Psoas muscle (tissue), 8 donors: ENCODE measurements around the gene CD14. TPM values are rescaled to one million over a fixed set of nuclear protein-coding genes. Genes with fewer than 3 reads are reported as not detected.
A peak's percentile ranks its signal among the peaks of the same experiment; 100 is the strongest.
"Not testable (repeated sequence)": the region's sequence is repeated elsewhere in the genome, so short reads cannot be mapped to it uniquely, and the experiment has no call there.

ENCODE experiments used
- ATAC-seq, 4 donors: fragments of 200-7000 bp; cut with Tn5 transposase; one replicate each; pipeline ENCODE4 v1.9.1; 2020; ENCODE audit warnings: moderate library complexity in 3 of 4, mild to moderate bottlenecking in 2 of 4
- DNase-seq, 2 donors: peaks; one replicate each; pipeline ENCODE4 v3.0.0-alpha.2; 2020
- H3K27ac ChIP-seq: fragments of 200-600 bp; one replicate; pipeline ENCODE4 v1.8.0; 2022
- H3K27me3 ChIP-seq, 3 donors: fragments of 200-600 bp in 1 of 3; one replicate each; pipeline versions ENCODE4 v1.6.1 to v1.8.0; 2013 to 2022; ENCODE audit warnings: low read length in 2 of 3, mild to moderate bottlenecking in 2 of 3, moderate library complexity in 1 of 3; ENCODE audit not compliant: insufficient read depth in 3 of 3
- H3K36me3 ChIP-seq, 2 donors: fragments of 200-600 bp in 1 of 2; one replicate each; pipeline versions ENCODE4 v1.6.1 to v1.8.0; 2013 to 2022; ENCODE audit warnings: low read depth in 1 of 2, mild to moderate bottlenecking in 1 of 2, moderate library complexity in 1 of 2; ENCODE audit not compliant: insufficient read depth in 1 of 2
- H3K4me1 ChIP-seq: fragments of 200-600 bp; one replicate; pipeline ENCODE4 v1.8.0; 2022
- H3K4me3 ChIP-seq: fragments of 200-600 bp; one replicate; pipeline ENCODE4 v1.8.0; 2022; ENCODE audit warnings: mild to moderate bottlenecking
- H3K9me3 ChIP-seq: fragments of 200-600 bp; one replicate; pipeline ENCODE4 v1.8.0; 2022
- CTCF ChIP-seq: fragments of 200-600 bp; IDR thresholded peaks from one replicate; pipeline ENCODE4 v1.8.0; 2022; ENCODE audit warnings: antibody characterized with exemption
- WGBS, 3 donors: extraction: QIAGEN DNeasy Blood & Tissue Kit; methylation state at CpG; one replicate each; pipeline versions ENCODE4 v1.1.6 to v1.1.7; 2013; 5-methylcytosine and 5-hydroxymethylcytosine counted together
- intact Hi-C, 2 donors: fragments of 100-400 bp; cut with DNase I; formaldehyde crosslinking; loops; one replicate each; pipeline versions ENCODE4 v1.11.0 to v1.14.2; 2022
- polyA plus RNA-seq, 3 donors: library from polyadenylated mRNA; stranded (reverse); fragments of 200-250 nt; gene quantifications; one replicate each; pipeline ENCODE4 v1.2.3, GENCODE V29; 2013
- total RNA-seq, 4 donors: library from RNA; stranded (reverse); fragmentation: NEBNext Ultra II Directional in 2 of 4; extraction: Animal tissue kit (Norgen Biotek cat#: 25700) in 2 of 4; gene quantifications; one replicate each; pipeline versions ENCODE4 v1.2.1 to v1.2.4, GENCODE V29; 2021 to 2023
- donor health status: healthy with polysubstance abuse.
- donor health status: DM: no; HTN: no; CAD: no; lungs with moderate emphysema.
- donor health status: Bipolar disorder and iron deficiency.
- donor health status: healthy.
- donor health status: DM: yes; HTN: yes; CAD: no.
- donor health status: DM: no; HTN: no; CAD: no.
- donor health status: DM: no; HTN: no; CAD: no.
- donor health status: DM: yes; HTN: yes; CAD: no.

Gene CD14
- total and polyA plus RNA-seq, 7 donors, result 4.9 to 43.9 (median 13.9) TPM

DNA sequence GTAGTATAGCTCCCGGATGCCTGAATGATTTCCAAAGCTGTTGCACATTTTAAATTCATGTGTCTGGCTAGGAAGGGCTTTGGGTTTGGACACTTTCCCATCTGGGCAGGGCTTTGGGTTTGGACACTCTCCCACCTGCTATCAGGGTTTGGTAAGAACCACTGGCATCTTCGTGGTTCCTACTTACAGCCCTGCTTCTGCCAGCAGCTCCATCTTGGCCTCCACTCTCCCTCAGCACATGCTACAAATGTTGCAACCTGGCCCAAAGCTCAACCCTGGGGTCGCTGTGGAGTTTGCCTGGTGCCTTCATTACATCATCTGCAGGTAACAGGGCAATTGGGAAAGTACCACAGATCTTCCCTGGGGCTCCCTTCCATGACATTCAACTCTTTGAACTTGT lies 9.7 kb upstream of the CD14 start:
- no peak overlapping the region for H3K4me3 ChIP-seq
- DNase-seq (no peak), ATAC-seq (no peak)
- no peaks in the 10 kb centered on the region for H3K9me3 ChIP-seq
- no peak overlapping the region for H3K27ac ChIP-seq
- peaks cover 6 to 53% of the 10 kb centered on the region in 2 donors for H3K36me3 ChIP-seq
- intact Hi-C loops, result loop anchor here in 1 of 2 donors (10.0 kb wide), 1 partner anchor 238 kb away; the partner anchor contains the start of gene ANKHD1
- WGBS, 3 donors, result 45 to 51% (median 45%) methylated on average over 3 of the region's 3 CpGs
- no peak for TF ChIP-seq CTCF
- peaks cover 18% of the 10 kb centered on the region for H3K4me1 ChIP-seq
- no peaks in the 10 kb centered on the region for H3K27me3 ChIP-seq

GRCh38 chr5:140641716-140642115 lies 8.7 kb upstream of the CD14 start:
- WGBS, 3 donors, result 86 to 90% (median 88%) methylated on average over 8 of the region's 8 CpGs
- intact Hi-C loops, result loop anchor here in 1 of 2 donors (10.0 kb wide), 1 partner anchor 237 kb away; the partner anchor contains the start of gene ANKHD1
- Histone ChIP-seq H3K4me1 (peaks cover 18% of the 10 kb centered on the region), H3K36me3 (peaks cover 6 to 53% of the 10 kb centered on the region in 2 donors), H3K9me3 (no peaks in the 10 kb centered on the region), H3K27me3 (no peaks in the 10 kb centered on the region), H3K4me3 (no peak overlapping the region), H3K27ac (no peak overlapping the region)
- TF ChIP-seq CTCF, result no peak
- DNase-seq, result no peak
- ATAC-seq, result no peak

GRCh38 chr5:140639148-140639981 lies 6.4 kb upstream of the CD14 start, which contains the start of gene TMCO6:
TMCO6 (plus strand) TSS chr5:140639451; CDS start chr5:140639528, 77 bp downstream.
- Histone ChIP-seq H3K4me3 (peak within 1 kb of the TSS; percentile 82), H3K36me3 (peaks cover 0 to 34% of the 10 kb centered on the region in 2 donors), H3K9me3 (no peaks in the 10 kb centered on the region), H3K27me3 (no peaks in the 10 kb centered on the region), H3K4me1 (peaks cover 7% of the 10 kb centered on the region), H3K27ac (peak within 1 kb of the TSS; percentile 90)
- peak; percentile 66 for TF ChIP-seq CTCF
- intact Hi-C loops, result loop anchor here (2.0 to 10.0 kb wide), 5 partner anchors 72 to 267 kb away; partner anchors contain the start of genes EIF4EBP3 (in 2 of the 2), ANKHD1 (in 1 of the 2), APBB3 (in 1 of the 2) and SLC35A4 (in 1 of the 2)
- WGBS, 3 donors, result 0 to 1% (median 1%) methylated on average over 58 to 63 of the region's 63 CpGs
- peak; percentile 99 for DNase-seq
- ATAC-seq, result peak; percentile 99

- not testable (repeated sequence) for DNase-seq, H3K9me3 ChIP-seq, H3K27me3 ChIP-seq, H3K4me1 ChIP-seq
- peak overlapping the region; percentile 82 for H3K4me3 ChIP-seq
- peak overlapping the region; percentile 90 for H3K27ac ChIP-seq
- intact Hi-C loops, result loop anchor here (2.0 to 10.0 kb wide), 5 partner anchors 72 to 267 kb away; partner anchors contain the start of genes EIF4EBP3 (in 2 of the 2), ANKHD1 (in 1 of the 2), APBB3 (in 1 of the 2) and SLC35A4 (in 1 of the 2)
- H3K36me3 ChIP-seq, result peaks cover 0 to 28% of the 10 kb centered on the region in 2 donors
- peak in 1 of 4 donors; percentile 2 for ATAC-seq
- 11 to 17% (median 12%) methylated on average over 9 of the region's 9 CpGs for WGBS, 3 donors
These were observed 5.8 kb upstream of the CD14 start for GRCh38 chr5:140638898-140639147.
